C4-2B (cell line): Measurements from ENCODE around the gene HBA2.
"Not testable (repeated sequence)": the region's sequence is repeated elsewhere in the genome, so short reads cannot be mapped to it uniquely, and the experiment has no call there.

Experiments
- CTCF ChIP-seq: fragments of 450-650 bp; conservative IDR thresholded peaks from 2 replicates; pipeline ENCODE4 v1.5.1; 2017; ENCODE audit warnings: mild to moderate bottlenecking
- ZFX ChIP-seq: fragments of 450-650 bp; IDR thresholded peaks from 2 replicates; pipeline ENCODE4 v1.6.1; 2017

GRCh38 chr16:163696-164095, 9.0 kb upstream of the HBA2 start:
- not testable (repeated sequence) for TF ChIP-seq CTCF, ZFX
